NT2/D1 (cell line): ENCODE data around the gene MVD.

Source experiments
- SUZ12 ChIP-seq: IDR thresholded peaks from 2 replicates; pipeline ENCODE4 v1.6.1; 2011; ENCODE audit not compliant: insufficient read length, insufficient read depth; ENCODE audit errors: extremely low read depth
- YY1 ChIP-seq: IDR thresholded peaks from 2 replicates; pipeline ENCODE4 v1.6.1; 2011; ENCODE audit not compliant: insufficient read length, insufficient read depth
- ZNF274 ChIP-seq: IDR thresholded peaks from 2 replicates; pipeline ENCODE4 v1.6.1; 2011; ENCODE audit warnings: mild to moderate bottlenecking, low read depth, low read length

- TF ChIP-seq ZNF274: no peak
- TF ChIP-seq YY1: no peak
- TF ChIP-seq SUZ12: no peak
Measured at GRCh38 chr16:88703486-88704309, 40.8 kb upstream of the MVD start.
